Left lung (tissue), 14 donors: ENCODE measurements around the gene OR8H1. TPM values are rescaled to one million over a fixed set of nuclear protein-coding genes. Genes with fewer than 3 reads are reported as not detected.

Experiments
- ATAC-seq: fragments of 200-7000 bp; cut with Tn5 transposase; one replicate; pipeline ENCODE4 v1.9.1; 2020; ENCODE audit warnings: moderate library complexity
- DNase-seq, 4 donors: peaks; one replicate each; pipeline ENCODE4 v3.0.0-alpha.2; 2013 to 2020
- H3K27ac ChIP-seq, 2 donors: fragments of 200-600 bp; sonication (generic) in 1 of 2; one replicate each; pipeline versions ENCODE4 v1.5.0 to v1.8.0; 2020 to 2021
- H3K27me3 ChIP-seq, 2 donors: fragments of 200-600 bp; sonication (generic) in 1 of 2; one replicate each; pipeline versions ENCODE4 v1.5.0 to v1.8.0; 2020 to 2021
- H3K36me3 ChIP-seq, 2 donors: fragments of 200-600 bp; sonication (generic) in 1 of 2; one replicate each; pipeline versions ENCODE4 v1.5.0 to v1.8.0; 2020 to 2021
- H3K4me1 ChIP-seq, 2 donors: fragments of 200-600 bp; one replicate each; pipeline ENCODE4 v1.8.0; 2021
- H3K4me3 ChIP-seq, 2 donors: fragments of 200-600 bp; sonication (generic) in 1 of 2; one replicate each; pipeline versions ENCODE4 v1.5.0 to v1.8.0; 2020 to 2021; ENCODE audit warnings: mild to moderate bottlenecking in 1 of 2
- H3K9me3 ChIP-seq, 2 donors: fragments of 200-600 bp; sonication (generic) in 1 of 2; one replicate each; pipeline versions ENCODE4 v1.5.0 to v1.8.0; 2020 to 2021
- intact Hi-C, 2 donors: fragments of 100-400 bp; cut with DNase I; formaldehyde crosslinking; loops; one replicate each; pipeline versions ENCODE4 v1.11.2 to v1.14.2; 2022
- long read RNA-seq, 12 donors: library from polyadenylated mRNA in 2 of 12; unstranded in 2 of 12; transcript quantifications; one replicate each; pipeline ENCODE4 v2.0.0 and lab custom pipeline, GENCODE V29; 2019 to 2026
- polyA plus RNA-seq, 6 donors: library from polyadenylated mRNA; unstranded; fragments of 120-200 nt; gene quantifications; one replicate each; pipeline ENCODE4 v1.2.1, GENCODE V29; 2013; ENCODE audit not compliant: insufficient read length in 6 of 6
- total RNA-seq, 2 donors: library from RNA; stranded (reverse); fragmentation: NEBNext Ultra II Directional; extraction: Animal tissue kit (Norgen Biotek cat#: 25700); gene quantifications; one replicate each; pipeline ENCODE4 v1.2.1, GENCODE V29; 2021
- TF ChIP-seq, protein P1 (sequence below), 2 donors: fragments of 200-600 bp; sonication (generic) in 1 of 2; IDR thresholded peaks; one replicate each; pipeline versions ENCODE4 v1.5.0 to v1.8.0; 2021; ENCODE audit warnings: antibody characterized with exemption in 2 of 2
- donor health status: DM: no; HTN: yes; CAD: no.
- donor health status: DM: no; HTN: no; CAD: no.

Gene OR8H1, protein sequence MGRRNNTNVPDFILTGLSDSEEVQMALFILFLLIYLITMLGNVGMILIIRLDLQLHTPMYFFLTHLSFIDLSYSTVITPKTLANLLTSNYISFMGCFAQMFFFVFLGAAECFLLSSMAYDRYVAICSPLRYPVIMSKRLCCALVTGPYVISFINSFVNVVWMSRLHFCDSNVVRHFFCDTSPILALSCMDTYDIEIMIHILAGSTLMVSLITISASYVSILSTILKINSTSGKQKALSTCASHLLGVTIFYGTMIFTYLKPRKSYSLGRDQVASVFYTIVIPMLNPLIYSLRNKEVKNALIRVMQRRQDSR
- total RNA-seq, result not detected
- under 1 TPM in 2 of 6 donors, not detected in 4; 0.04 to 0.06 TPM for polyA plus RNA-seq
- long read RNA-seq, donor 1, result 0 reads
- long read RNA-seq, donor 2, result 0 reads
- long read RNA-seq, donor 3, result 0 reads
- long read RNA-seq, donor 4, result 0 reads
- long read RNA-seq, donor 5, result 0 reads
- long read RNA-seq, donor 6, result 0 reads
- long read RNA-seq, donor 7, result 0 reads
- long read RNA-seq, donor 8, result 0 reads
- long read RNA-seq, donor 9, result 0 reads
- long read RNA-seq, donor 10, result 0 reads
- long read RNA-seq, donor 11, result 0 reads
- long read RNA-seq, donor 12, result 0 reads

DNA sequence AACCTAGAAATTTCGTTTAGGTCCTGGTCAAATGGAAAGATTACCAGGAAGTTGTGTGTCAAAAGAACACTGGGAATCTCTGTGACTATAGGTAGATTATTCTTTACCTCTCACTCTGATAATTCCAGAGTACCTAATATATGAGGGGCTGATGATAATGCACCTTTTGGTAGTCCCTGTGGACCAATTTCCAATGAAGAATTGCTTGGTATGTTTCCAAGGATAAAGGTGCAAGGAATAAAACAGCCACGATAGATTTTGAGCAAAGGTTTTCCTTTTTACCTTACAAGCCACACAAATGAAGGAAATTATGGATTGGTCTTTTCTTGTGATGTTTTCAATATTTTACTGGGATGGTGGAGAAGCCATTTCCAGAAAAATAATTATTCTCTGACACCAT, at the start of gene OR8H1:
OR8H1 (minus strand) TSS at position 101 of the 400 bp plus-strand sequence. CDS start 1,192 bp downstream, outside the sequence.
- H3K27me3 ChIP-seq, result no peaks in the 10 kb centered on the region
- ATAC-seq (no peak), DNase-seq (no peak)
- H3K4me1 ChIP-seq, result no peaks in the 10 kb centered on the region
- no peaks in the 10 kb centered on the region for H3K36me3 ChIP-seq
- no peak within 1 kb of the TSS for H3K4me3 ChIP-seq
- H3K27ac ChIP-seq, result no peak within 1 kb of the TSS
- TF ChIP-seq, protein P1, sequence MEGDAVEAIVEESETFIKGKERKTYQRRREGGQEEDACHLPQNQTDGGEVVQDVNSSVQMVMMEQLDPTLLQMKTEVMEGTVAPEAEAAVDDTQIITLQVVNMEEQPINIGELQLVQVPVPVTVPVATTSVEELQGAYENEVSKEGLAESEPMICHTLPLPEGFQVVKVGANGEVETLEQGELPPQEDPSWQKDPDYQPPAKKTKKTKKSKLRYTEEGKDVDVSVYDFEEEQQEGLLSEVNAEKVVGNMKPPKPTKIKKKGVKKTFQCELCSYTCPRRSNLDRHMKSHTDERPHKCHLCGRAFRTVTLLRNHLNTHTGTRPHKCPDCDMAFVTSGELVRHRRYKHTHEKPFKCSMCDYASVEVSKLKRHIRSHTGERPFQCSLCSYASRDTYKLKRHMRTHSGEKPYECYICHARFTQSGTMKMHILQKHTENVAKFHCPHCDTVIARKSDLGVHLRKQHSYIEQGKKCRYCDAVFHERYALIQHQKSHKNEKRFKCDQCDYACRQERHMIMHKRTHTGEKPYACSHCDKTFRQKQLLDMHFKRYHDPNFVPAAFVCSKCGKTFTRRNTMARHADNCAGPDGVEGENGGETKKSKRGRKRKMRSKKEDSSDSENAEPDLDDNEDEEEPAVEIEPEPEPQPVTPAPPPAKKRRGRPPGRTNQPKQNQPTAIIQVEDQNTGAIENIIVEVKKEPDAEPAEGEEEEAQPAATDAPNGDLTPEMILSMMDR (IDR thresholded peaks at IDR 0.05), result no peak
- H3K9me3 ChIP-seq, result no peaks in the 10 kb centered on the region
- intact Hi-C loops, result no loop called here

- no peaks in the 10 kb centered on the region for H3K36me3 ChIP-seq
- ATAC-seq, result no peak
- intact Hi-C loops, result no loop called here
- no peaks in the 10 kb centered on the region for H3K27me3 ChIP-seq
- peaks cover 0 to 29% of the 10 kb centered on the region in 2 donors for H3K9me3 ChIP-seq
- no peaks in the 10 kb centered on the region for H3K4me1 ChIP-seq
- H3K4me3 ChIP-seq, result no peak overlapping the region
- TF ChIP-seq, protein P1 (IDR thresholded peaks at IDR 0.05), result no peak
- no peak for DNase-seq
- no peak overlapping the region for H3K27ac ChIP-seq
Measured at GRCh38 chr11:56340289-56340688, 48.2 kb upstream of the OR8H1 start.

DNA sequence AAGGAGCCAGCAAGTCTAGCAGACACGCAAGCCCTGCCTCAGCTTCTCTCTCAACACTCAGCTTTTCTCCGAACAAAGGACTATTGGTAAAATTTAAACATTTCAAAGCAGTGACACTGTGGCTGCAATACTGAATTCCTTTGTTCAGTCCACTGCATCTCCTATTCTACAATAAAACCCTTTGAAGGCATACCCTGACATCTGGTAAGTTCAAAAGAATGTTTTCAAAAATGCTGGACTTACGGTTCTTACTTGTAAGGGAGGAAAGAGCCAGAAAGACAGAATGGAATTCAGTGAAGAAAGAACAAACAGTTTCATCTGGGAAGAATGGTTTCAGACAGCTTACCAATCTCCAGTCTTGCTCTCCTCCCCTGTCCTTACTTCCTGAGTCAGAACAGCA, 41.1 kb upstream of the OR8H1 start:
- H3K4me1 ChIP-seq, result no peaks in the 10 kb centered on the region
- DNase-seq, result no peak
- intact Hi-C loops, result no loop called here

DNA sequence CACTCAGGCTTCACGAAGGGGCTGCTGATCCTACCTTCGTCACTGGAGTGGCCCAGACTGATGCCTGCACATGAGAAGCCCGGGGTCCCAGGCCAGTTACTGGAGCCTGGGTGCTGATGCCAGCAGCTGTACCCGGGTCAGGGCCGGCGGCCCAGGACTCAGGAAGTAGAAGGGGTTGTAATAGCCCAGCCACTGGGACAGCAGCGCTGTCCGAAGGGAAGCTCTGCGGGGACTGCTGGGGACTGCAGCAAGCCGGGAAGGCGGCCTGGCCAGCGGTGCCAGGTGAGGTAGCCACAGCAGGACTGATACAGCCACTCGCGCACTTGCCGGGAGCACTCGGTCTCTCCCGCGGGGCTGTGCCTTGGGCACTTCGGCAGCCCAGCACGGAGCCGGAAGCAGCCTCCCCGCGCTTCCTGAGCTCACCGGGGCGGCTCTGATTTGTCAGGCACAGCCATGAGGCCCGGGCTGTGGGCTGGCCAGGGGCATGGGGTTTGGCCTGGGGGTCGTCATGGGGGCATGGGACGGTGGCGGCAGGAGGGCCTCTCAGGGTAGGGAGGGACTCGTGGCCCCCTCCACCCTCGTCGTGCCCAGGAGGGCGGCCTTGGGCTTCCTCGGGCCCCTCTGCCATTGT, 39.9 kb upstream of the OR8H1 start:
- ATAC-seq (no peak), DNase-seq (peak in 1 of 4 donors; percentile 68)
- intact Hi-C loops, result no loop called here
- no peaks in the 10 kb centered on the region for H3K4me1 ChIP-seq
- H3K27ac ChIP-seq, result no peak overlapping the region
- no peaks in the 10 kb centered on the region for H3K36me3 ChIP-seq
- no peaks in the 10 kb centered on the region for H3K27me3 ChIP-seq
- H3K4me3 ChIP-seq, result no peak overlapping the region
- TF ChIP-seq, protein P1 (IDR thresholded peaks at IDR 0.05), result no peak
- peaks cover 0 to 17% of the 10 kb centered on the region in 2 donors for H3K9me3 ChIP-seq

More for the DNA sequence above, 41.1 kb upstream of the OR8H1 start:
- H3K27me3 ChIP-seq, result no peaks in the 10 kb centered on the region
- ATAC-seq, result no peak
- H3K4me3 ChIP-seq, result no peak overlapping the region
- no peak overlapping the region for H3K27ac ChIP-seq
- H3K9me3 ChIP-seq, result peaks cover 0 to 22% of the 10 kb centered on the region in 2 donors
- no peaks in the 10 kb centered on the region for H3K36me3 ChIP-seq
- TF ChIP-seq, protein P1 (IDR thresholded peaks at IDR 0.05), result no peak

DNA sequence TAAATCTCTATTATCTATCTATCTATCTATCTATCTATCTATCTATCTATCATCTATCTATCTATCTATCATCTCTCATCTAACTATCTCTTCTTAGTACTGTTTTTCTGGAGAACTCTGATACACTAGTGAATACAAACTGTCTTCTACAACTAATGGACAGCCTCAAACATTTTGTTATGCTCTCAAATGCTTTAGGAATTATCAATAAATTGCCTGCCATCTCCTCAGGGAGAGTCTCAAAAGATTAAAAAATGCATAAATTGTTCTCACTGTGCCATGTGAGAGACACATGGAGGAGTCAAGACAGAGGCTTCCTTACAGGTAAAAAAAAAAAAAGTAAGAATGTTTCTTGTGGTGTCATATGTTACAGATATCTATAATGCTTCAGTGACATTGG, 22.8 kb upstream of the OR8H1 start, which contains the start of gene OR8K3:
OR8K3 (plus strand) TSS at position 301 of the 400 bp plus-strand sequence. CDS start 3,163 bp downstream, outside the sequence.
- Histone ChIP-seq H3K4me3 (no peak within 1 kb of the TSS), H3K4me1 (no peaks in the 10 kb centered on the region), H3K27ac (no peak within 1 kb of the TSS), H3K9me3 (no peaks in the 10 kb centered on the region), H3K27me3 (no peaks in the 10 kb centered on the region), H3K36me3 (no peaks in the 10 kb centered on the region)
- DNase-seq (no peak), ATAC-seq (no peak)
- TF ChIP-seq, protein P1 (IDR thresholded peaks at IDR 0.05), result no peak
- intact Hi-C loops, result no loop called here
